Measurements from ENCODE around the gene SULT1A1. TPM values are rescaled to one million over a fixed set of nuclear protein-coding genes. Genes with fewer than 3 reads are reported as not detected.

SULT1A1 gene
- total RNA-seq, 2 experiments from 2014 or later = 13.8 to 14.4 TPM

- intact Hi-C loops (cut with DNase I, micrococcal nuclease) = no loop called here
- Histone ChIP-seq H3K4me1 (ENCODE audit: insufficient read depth, low read length) (peaks cover 20% of the 10 kb centered on the region), H3K27ac (ENCODE audit: low read depth in 1 of 2, low read length in 2 of 2) (no peak overlapping the region), H3K4me3 (ENCODE audit: low read length) (no peak overlapping the region), H3K36me3 (ENCODE audit: insufficient read depth, low read length) (peaks cover 23% of the 10 kb centered on the region), H3K27me3 (ENCODE audit: control insufficient read depth in 1 of 2, insufficient read depth in 2 of 2, low read length in 2 of 2) (no peaks in the 10 kb centered on the region), H3K9me3 (ENCODE audit: control insufficient read depth in 1 of 2, insufficient read depth in 1 of 2, low read length in 2 of 2) (peaks cover 6 to 9% of the 10 kb centered on the region in 2 experiments)
- ChIA-PET POLR2A (no interaction called here), CTCF (no interaction called here)
- Mint-ChIP-seq H3K27me3 (no peaks in the 10 kb centered on the region), H3K36me3 (ENCODE audit: low read depth) (peaks cover 63% of the 10 kb centered on the region), H3K9me3 (no peaks in the 10 kb centered on the region), H3K4me1 (ENCODE audit: low read depth) (peaks cover 37% of the 10 kb centered on the region), H3K4me3 (no peak overlapping the region), H3K27ac (no peak overlapping the region)
- ATAC-seq (ENCODE audit: poor library complexity) = no peak
- TF ChIP-seq, protein P1, sequence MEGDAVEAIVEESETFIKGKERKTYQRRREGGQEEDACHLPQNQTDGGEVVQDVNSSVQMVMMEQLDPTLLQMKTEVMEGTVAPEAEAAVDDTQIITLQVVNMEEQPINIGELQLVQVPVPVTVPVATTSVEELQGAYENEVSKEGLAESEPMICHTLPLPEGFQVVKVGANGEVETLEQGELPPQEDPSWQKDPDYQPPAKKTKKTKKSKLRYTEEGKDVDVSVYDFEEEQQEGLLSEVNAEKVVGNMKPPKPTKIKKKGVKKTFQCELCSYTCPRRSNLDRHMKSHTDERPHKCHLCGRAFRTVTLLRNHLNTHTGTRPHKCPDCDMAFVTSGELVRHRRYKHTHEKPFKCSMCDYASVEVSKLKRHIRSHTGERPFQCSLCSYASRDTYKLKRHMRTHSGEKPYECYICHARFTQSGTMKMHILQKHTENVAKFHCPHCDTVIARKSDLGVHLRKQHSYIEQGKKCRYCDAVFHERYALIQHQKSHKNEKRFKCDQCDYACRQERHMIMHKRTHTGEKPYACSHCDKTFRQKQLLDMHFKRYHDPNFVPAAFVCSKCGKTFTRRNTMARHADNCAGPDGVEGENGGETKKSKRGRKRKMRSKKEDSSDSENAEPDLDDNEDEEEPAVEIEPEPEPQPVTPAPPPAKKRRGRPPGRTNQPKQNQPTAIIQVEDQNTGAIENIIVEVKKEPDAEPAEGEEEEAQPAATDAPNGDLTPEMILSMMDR (IDR thresholded peaks at IDR 0.05) = no peak
- no peak for DNase-seq
Observed at GRCh38 chr16:28563218-28563617, 46.6 kb downstream of the SULT1A1 start.

DNA sequence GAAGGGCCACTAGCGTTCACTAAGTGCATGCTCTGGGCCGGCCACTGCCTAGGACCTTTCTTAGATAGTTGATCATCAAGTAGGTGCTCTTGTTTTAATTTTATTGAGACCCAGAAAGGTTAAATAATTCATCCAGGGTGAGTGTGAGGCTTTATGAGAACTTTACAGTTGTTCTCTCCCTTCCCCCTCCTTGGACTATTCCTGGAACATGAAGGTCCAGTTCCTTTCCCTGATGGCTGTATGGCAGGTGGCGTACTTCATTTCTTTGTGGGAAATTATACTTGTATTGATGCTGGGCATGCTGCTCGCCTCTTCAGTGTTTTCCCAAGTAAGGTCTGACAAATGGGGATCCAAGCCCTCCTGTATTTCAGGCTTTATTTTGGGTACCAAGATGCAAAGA is 47.6 kb downstream of the SULT1A1 start:
- Mint-ChIP-seq H3K27ac (no peak overlapping the region), H3K36me3 (ENCODE audit: low read depth) (peaks cover 67% of the 10 kb centered on the region), H3K4me1 (ENCODE audit: low read depth) (peaks cover 37% of the 10 kb centered on the region), H3K9me3 (no peaks in the 10 kb centered on the region), H3K27me3 (no peaks in the 10 kb centered on the region), H3K4me3 (no peak overlapping the region)
- Histone ChIP-seq H3K4me1 (ENCODE audit: insufficient read depth, low read length) (peaks cover 24% of the 10 kb centered on the region), H3K9me3 (ENCODE audit: control insufficient read depth in 1 of 2, insufficient read depth in 1 of 2, low read length in 2 of 2) (peaks cover 2 to 8% of the 10 kb centered on the region in 2 experiments), H3K4me3 (ENCODE audit: low read length) (no peak overlapping the region), H3K27me3 (ENCODE audit: control insufficient read depth in 1 of 2, insufficient read depth in 2 of 2, low read length in 2 of 2) (no peaks in the 10 kb centered on the region), H3K27ac (ENCODE audit: low read depth in 1 of 2, low read length in 2 of 2) (no peak overlapping the region), H3K36me3 (ENCODE audit: insufficient read depth, low read length) (peaks cover 25% of the 10 kb centered on the region)
- POLR2A ChIA-PET = no interaction called here
- intact Hi-C loops (cut with DNase I, micrococcal nuclease) = no loop called here
- CTCF ChIA-PET = interaction anchor here (0.7 kb wide), 1 partner anchor 21 kb away, joined by 3 read pairs; no protein-coding TSS in a partner anchor
- no peak for DNase-seq
- ATAC-seq (ENCODE audit: poor library complexity) = no peak
- TF ChIP-seq, protein P1 (IDR thresholded peaks at IDR 0.05) = no peak

- no peak overlapping the region for H3K4me3 Mint-ChIP-seq
- no peak overlapping the region for H3K27ac ChIP-seq (ENCODE audit: low read depth in 1 of 2, low read length in 2 of 2)
- H3K4me1 ChIP-seq (ENCODE audit: insufficient read depth, low read length) = peaks cover 29% of the 10 kb centered on the region
- H3K27me3 Mint-ChIP-seq = no peaks in the 10 kb centered on the region
- peaks cover 42% of the 10 kb centered on the region for H3K4me1 Mint-ChIP-seq (ENCODE audit: low read depth)
- ChIA-PET POLR2A (no interaction called here), CTCF (no interaction called here)
- no peak overlapping the region for H3K27ac Mint-ChIP-seq
- peaks cover 26% of the 10 kb centered on the region for H3K36me3 ChIP-seq (ENCODE audit: insufficient read depth, low read length)
- ATAC-seq (ENCODE audit: poor library complexity) (no peak), DNase-seq (no peak)
- TF ChIP-seq, protein P1 (IDR thresholded peaks at IDR 0.05) = no peak
- no peak overlapping the region for H3K4me3 ChIP-seq (ENCODE audit: low read length)
- no peaks in the 10 kb centered on the region for H3K9me3 Mint-ChIP-seq
- no peaks in the 10 kb centered on the region for H3K27me3 ChIP-seq (ENCODE audit: control insufficient read depth in 1 of 2, insufficient read depth in 2 of 2, low read length in 2 of 2)
- peaks cover 69% of the 10 kb centered on the region for H3K36me3 Mint-ChIP-seq (ENCODE audit: low read depth)
- intact Hi-C loops (cut with DNase I, micrococcal nuclease) = no loop called here
- peaks cover 0 to 4% of the 10 kb centered on the region in 2 experiments for H3K9me3 ChIP-seq (ENCODE audit: control insufficient read depth in 1 of 2, insufficient read depth in 1 of 2, low read length in 2 of 2)
Observed at GRCh38 chr16:28561557-28562187, 48.2 kb downstream of the SULT1A1 start.
